HEK293T (cell line): Measurements from ENCODE around the gene CTBP1.

Source experiments
- CTCF ChIA-PET: fragments of 350-600 bp; formaldehyde crosslinking; extraction: SDS; loops from one replicate; lab custom pipeline; 2021; ENCODE audit warnings: antibody characterized with exemption, inconsistent platforms; lab: Yijun Ruan, JAX
- POLR2A ChIA-PET: fragments of 350-600 bp; formaldehyde crosslinking; extraction: SDS; loops from one replicate; lab custom pipeline; 2020; ENCODE audit warnings: antibody characterized with exemption, inconsistent platforms; lab: Yijun Ruan, JAX
- DNase-seq: peaks from one replicate; pipeline ENCODE4 v3.0.0; 2012; ENCODE audit warnings: mixed read lengths; ENCODE audit errors: extremely low spot score
- ARNT ChIP-seq: fragments of 450-650 bp; IDR thresholded peaks from 2 replicates; pipeline ENCODE4 v1.6.1; 2017; ENCODE audit warnings: mild to moderate bottlenecking
- BHLHE40 ChIP-seq: fragments of 450-650 bp; IDR thresholded peaks from 2 replicates; pipeline ENCODE4 v1.6.1; 2016; ENCODE audit warnings: mild to moderate bottlenecking, moderate library complexity, borderline replicate concordance
- CTBP1 ChIP-seq: fragments of 450-650 bp; IDR thresholded peaks from 2 replicates; pipeline ENCODE4 v1.6.1; 2016; ENCODE audit warnings: borderline replicate concordance
- ELF4 ChIP-seq: fragments of 450-650 bp; IDR thresholded peaks from 2 replicates; pipeline ENCODE4 v1.6.1; 2017; ENCODE audit warnings: antibody characterized with exemption
- FOXA1 ChIP-seq: fragments of 450-650 bp; IDR thresholded peaks from 2 replicates; pipeline ENCODE4 v1.6.1; 2016; ENCODE audit warnings: mild to moderate bottlenecking
- FOXK2 ChIP-seq: fragments of 450-650 bp; IDR thresholded peaks from 2 replicates; pipeline ENCODE4 v1.6.1; 2016; ENCODE audit warnings: mild to moderate bottlenecking
- FOXM1 ChIP-seq: fragments of 450-650 bp; IDR thresholded peaks from 2 replicates; pipeline ENCODE4 v1.6.1; 2017; ENCODE audit warnings: mild to moderate bottlenecking, borderline replicate concordance
- HDGF ChIP-seq: fragments of 450-650 bp; IDR thresholded peaks from 2 replicates; pipeline ENCODE4 v1.6.1; 2017; ENCODE audit warnings: antibody characterized with exemption, borderline replicate concordance
- L3MBTL2 ChIP-seq: fragments of 450-650 bp; conservative IDR thresholded peaks from 2 replicates; pipeline ENCODE4 v1.6.1; 2016; ENCODE audit warnings: mild to moderate bottlenecking
- LEF1 ChIP-seq: fragments of 450-650 bp; IDR thresholded peaks from 2 replicates; pipeline ENCODE4 v1.6.1; 2017; ENCODE audit warnings: mild to moderate bottlenecking, borderline replicate concordance
- NFRKB ChIP-seq: fragments of 450-650 bp; IDR thresholded peaks from 2 replicates; pipeline ENCODE4 v1.6.1; 2016; ENCODE audit warnings: mild to moderate bottlenecking, moderate library complexity
- SP1 ChIP-seq: fragments of 450-650 bp; IDR thresholded peaks from 2 replicates; pipeline ENCODE4 v1.6.1; 2017
- SUZ12 ChIP-seq: fragments of 450-650 bp; IDR thresholded peaks from 2 replicates; pipeline ENCODE4 v1.6.1; 2016; ENCODE audit warnings: mild to moderate bottlenecking
- TARDBP ChIP-seq: fragments of 450-650 bp; IDR thresholded peaks from 2 replicates; pipeline ENCODE4 v1.6.1; 2016
- ZNF384 ChIP-seq: fragments of 450-650 bp; IDR thresholded peaks from 2 replicates; pipeline ENCODE4 v1.6.1; 2016
- TF ChIP-seq, protein P1 (sequence below): fragments of 450-650 bp; IDR thresholded peaks from 2 replicates; pipeline ENCODE4 v1.6.1; 2016

CTBP1 gene

GRCh38 chr4:1248245-1249147 lies at the start of gene CTBP1:
CTBP1 (minus strand) TSS chr4:1249130; CDS start chr4:1241331, 7,799 bp downstream.
- POLR2A ChIA-PET: interaction anchor here (1.0 to 3.0 kb wide), 6 partner anchors 13 to 107 kb away, joined by 3 to 22 read pairs (median 3); partner anchors contain the start of genes MAEA and UVSSA
- CTCF ChIA-PET: no interaction called here
- peak; percentile 99 for DNase-seq
- TF ChIP-seq SUZ12: no peak
- no peak for TF ChIP-seq FOXA1
- TF ChIP-seq BHLHE40: no peak
- peak; percentile 48; the same call in 1 of the 2 replicates for TF ChIP-seq LEF1
- TF ChIP-seq, protein P1, sequence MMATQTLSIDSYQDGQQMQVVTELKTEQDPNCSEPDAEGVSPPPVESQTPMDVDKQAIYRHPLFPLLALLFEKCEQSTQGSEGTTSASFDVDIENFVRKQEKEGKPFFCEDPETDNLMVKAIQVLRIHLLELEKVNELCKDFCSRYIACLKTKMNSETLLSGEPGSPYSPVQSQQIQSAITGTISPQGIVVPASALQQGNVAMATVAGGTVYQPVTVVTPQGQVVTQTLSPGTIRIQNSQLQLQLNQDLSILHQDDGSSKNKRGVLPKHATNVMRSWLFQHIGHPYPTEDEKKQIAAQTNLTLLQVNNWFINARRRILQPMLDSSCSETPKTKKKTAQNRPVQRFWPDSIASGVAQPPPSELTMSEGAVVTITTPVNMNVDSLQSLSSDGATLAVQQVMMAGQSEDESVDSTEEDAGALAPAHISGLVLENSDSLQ: no peak

- no peak for DNase-seq
- ChIA-PET CTCF (no interaction called here), POLR2A (no interaction called here)
- TF ChIP-seq FOXA1: no peak
- TF ChIP-seq BHLHE40: no peak
- no peak for TF ChIP-seq L3MBTL2
- TF ChIP-seq ZNF384: no peak
- no peak for TF ChIP-seq NFRKB
- TF ChIP-seq SP1: no peak
- TF ChIP-seq ARNT: no peak
- no peak for TF ChIP-seq LEF1
- no peak for TF ChIP-seq SUZ12
- TF ChIP-seq TARDBP: no peak
- no peak for TF ChIP-seq CTBP1
- TF ChIP-seq HDGF: no peak
- TF ChIP-seq, protein P1: no peak
- TF ChIP-seq ELF4: no peak
- TF ChIP-seq FOXK2: no peak
- no peak for TF ChIP-seq FOXM1
Measured at GRCh38 chr4:1298461-1298860, 49.5 kb upstream of the CTBP1 start.

DNA sequence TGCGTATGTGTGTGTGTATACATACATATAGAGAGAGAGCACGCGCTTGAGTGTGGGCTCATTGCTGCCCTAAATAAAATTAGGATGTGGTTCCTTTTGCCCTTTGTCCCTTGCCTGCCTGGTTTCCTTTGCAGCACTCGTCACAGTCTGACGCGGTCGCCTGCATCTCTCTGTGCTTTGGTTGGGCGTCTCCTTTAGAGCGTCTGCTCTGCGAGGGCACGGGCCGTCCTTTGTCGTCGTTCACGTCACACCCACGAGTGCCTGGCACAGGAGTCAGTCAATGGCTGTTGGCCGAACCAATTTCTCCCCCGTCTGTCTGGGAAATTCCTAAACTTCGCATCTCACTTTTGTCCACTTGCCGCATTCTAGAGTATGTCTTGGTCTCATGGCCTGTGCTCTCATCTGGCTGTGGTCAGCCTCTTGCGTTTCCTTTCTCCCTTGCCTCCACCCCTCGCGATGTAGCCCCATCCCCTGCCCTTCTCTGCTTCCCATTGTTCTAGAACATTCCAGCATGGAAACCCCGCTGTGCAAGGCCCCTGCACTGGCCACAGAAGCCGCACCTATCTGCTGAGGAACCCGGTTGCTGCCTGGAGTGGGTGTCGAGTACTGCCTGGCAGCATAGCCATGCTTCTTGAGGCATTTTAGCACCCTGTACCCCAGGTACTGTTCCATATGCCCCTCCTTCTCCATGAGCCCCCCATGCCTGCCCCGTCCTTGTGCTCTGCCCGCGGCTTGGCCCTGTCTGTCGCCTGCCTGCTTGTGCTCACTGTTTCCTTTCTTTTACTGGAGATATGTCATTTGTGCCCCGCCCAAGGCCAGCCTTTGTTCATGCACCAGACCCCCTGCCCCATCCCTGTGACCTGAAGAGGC lies 48.8 kb upstream of the CTBP1 start:
- POLR2A ChIA-PET: no interaction called here

DNA sequence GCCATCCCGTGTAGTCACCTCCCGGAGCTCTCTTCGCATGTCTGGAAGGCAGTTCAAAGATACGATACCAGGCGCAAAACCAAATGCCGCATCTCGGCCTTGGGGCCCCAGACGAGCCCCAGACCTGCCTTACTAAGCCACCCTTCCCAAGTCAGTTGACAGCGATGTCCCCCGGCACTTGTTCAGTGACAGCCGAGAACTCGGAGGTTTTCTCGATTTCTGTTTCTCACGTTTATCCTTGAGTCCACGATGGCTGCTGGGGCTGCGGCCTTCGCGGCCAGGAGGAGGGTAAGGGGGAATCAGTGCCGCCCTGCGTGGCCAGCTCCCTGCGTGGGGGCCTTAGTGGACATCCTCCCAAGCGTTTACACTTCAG lies 48.1 kb upstream of the CTBP1 start:
- ChIA-PET POLR2A (no interaction called here), CTCF (no interaction called here)
- TF ChIP-seq FOXA1 (no peak), ELF4 (no peak), HDGF (no peak), FOXM1 (no peak), NFRKB (no peak), LEF1 (no peak), ZNF384 (no peak)
- TF ChIP-seq, protein P1: no peak
- no peak for DNase-seq

More for the DNA sequence above, 48.8 kb upstream of the CTBP1 start:
- TF ChIP-seq TARDBP (no peak), ELF4 (no peak), HDGF (no peak), ARNT (no peak), CTBP1 (no peak), FOXA1 (no peak), SP1 (no peak), BHLHE40 (no peak), L3MBTL2 (no peak)
- TF ChIP-seq, protein P1: no peak
- DNase-seq: no peak
- CTCF ChIA-PET: no interaction called here

- CTCF ChIA-PET: no interaction called here
Measured at GRCh38 chr4:1296324-1297022, 47.5 kb upstream of the CTBP1 start.

More at GRCh38 chr4:1296324-1297022, 47.5 kb upstream of the CTBP1 start:
- no peak for DNase-seq
- no peak for TF ChIP-seq FOXM1
- no peak for TF ChIP-seq LEF1
- no peak for TF ChIP-seq TARDBP
- TF ChIP-seq ARNT: no peak
- no peak for TF ChIP-seq ZNF384
- TF ChIP-seq HDGF: no peak
- TF ChIP-seq FOXA1: no peak
- no peak for TF ChIP-seq L3MBTL2
- TF ChIP-seq FOXK2: no peak
- no peak for TF ChIP-seq ELF4
- TF ChIP-seq CTBP1: no peak
- no peak for TF ChIP-seq SUZ12
- no peak for TF ChIP-seq NFRKB
- POLR2A ChIA-PET: no interaction called here
